Pancreas (tissue), 10 donors: ENCODE measurements around the gene GBGT1. TPM values are rescaled to one million over a fixed set of nuclear protein-coding genes. Genes with fewer than 3 reads are reported as not detected.

Experiments used
- ATAC-seq, 4 donors: fragments of 200-7000 bp; cut with Tn5 transposase; one replicate each; pipeline versions ENCODE4 v1.8.0 to v1.9.1; 2020; ENCODE audit warnings: mild to moderate bottlenecking in 4 of 4, moderate library complexity in 4 of 4
- DNase-seq, 6 donors: peaks; one replicate each; pipeline ENCODE4 v3.0.0-alpha.2; 2020
- FAIRE-seq: peaks from 2 replicates; lab custom pipeline; 2012; peaks lifted over from hg19 to GRCh38; lab: Jason Lieb, UNC
- H3K27ac ChIP-seq, 4 donors: fragments of 200-600 bp; sonication (generic); 1 replicate in 3 of 4; 2 replicates in 1 of 4; pipeline versions ENCODE4 v1.5.0 to v1.8.0; 2020
- H3K27me3 ChIP-seq, 4 donors: fragments of 200-600 bp; one replicate each; pipeline ENCODE4 v1.8.0; 2021
- H3K36me3 ChIP-seq, 3 donors: fragments of 200-600 bp; sonication (generic) in 1 of 3; one replicate each; pipeline versions ENCODE4 v1.5.0 to v1.8.0; 2020 to 2021
- H3K4me1 ChIP-seq, 3 donors: fragments of 200-600 bp; one replicate each; pipeline ENCODE4 v1.8.0; 2021
- H3K4me3 ChIP-seq, 4 donors: fragments of 200-600 bp; sonication (generic) in 2 of 4; one replicate each; pipeline versions ENCODE4 v1.5.0 to v1.8.0; 2020 to 2021
- H3K9me3 ChIP-seq, 4 donors: fragments of 200-600 bp; one replicate each; pipeline ENCODE4 v1.8.0; 2021
- CTCF ChIP-seq, 4 donors: fragments of 200-600 bp; sonication (generic) in 3 of 4; IDR thresholded peaks; one replicate each; pipeline versions ENCODE4 v1.5.0 to v1.8.0; 2021; ENCODE audit warnings: antibody characterized with exemption in 4 of 4
- WGBS, 2 donors: extraction: QIAGEN DNeasy Blood & Tissue Kit; methylation state at CpG; one replicate each; pipeline ENCODE4 v1.1.7; 2013; 5-methylcytosine and 5-hydroxymethylcytosine counted together
- intact Hi-C, 3 donors: fragments of 100-400 bp; cut with DNase I; formaldehyde crosslinking; loops; one replicate each; pipeline versions ENCODE4 v1.11.1 to v1.14.2; 2022
- polyA plus RNA-seq, 2 donors: library from polyadenylated mRNA; stranded (reverse); fragments of 200-250 nt; gene quantifications; one replicate each; pipeline ENCODE4 v1.2.3, GENCODE V29; 2013
- total RNA-seq, 6 donors: library from RNA; stranded (reverse); fragmentation: NEBNext Ultra II Directional in 4 of 6; extraction: Animal tissue kit (Norgen Biotek cat#: 25700) in 4 of 6; gene quantifications; one replicate each; pipeline versions ENCODE4 v1.2.1 to v1.2.4, GENCODE V29; 2021 to 2023
- donor health status: healthy with polysubstance abuse.
- donor health status: DM: no; HTN: no; CAD: no; lungs with moderate emphysema.
- donor health status: DM: no; HTN: no; CAD: no.
- donor health status: control.
- donor health status: control.
- donor health status: Bipolar disorder and iron deficiency.
- donor health status: DM: yes; HTN: yes; CAD: no.
- donor health status: DM: no; HTN: no; CAD: no.
- donor health status: DM: no; HTN: no; CAD: no.
- donor health status: DM: yes; HTN: yes; CAD: no.

GBGT1 gene
- total and polyA plus RNA-seq, 8 donors, result 1.5 to 11.9 (median 4.0) TPM

GRCh38 chr9:133160742-133161546, 2.8 kb downstream of the GBGT1 start:
- H3K9me3 ChIP-seq, result no peaks in the 10 kb centered on the region
- FAIRE-seq, result peak; percentile 26

GRCh38 chr9:133158695-133159094, 5.0 kb downstream of the GBGT1 start:
- H3K4me1 ChIP-seq, result peaks cover 0 to 2% (median 0%) of the 10 kb centered on the region in 3 donors
- WGBS, 2 donors, result 92 to 95% methylated on average over 3 of the region's 3 CpGs
- ATAC-seq (no peak), FAIRE-seq (no peak), DNase-seq (no peak)
- no peaks in the 10 kb centered on the region for H3K36me3 ChIP-seq
- TF ChIP-seq CTCF (IDR thresholded peaks at IDR 0.05), result no peak
- H3K27ac ChIP-seq, result no peak overlapping the region
- H3K9me3 ChIP-seq, result no peaks in the 10 kb centered on the region
- H3K27me3 ChIP-seq, result no peaks in the 10 kb centered on the region
- intact Hi-C loops, result no loop called here
- no peak overlapping the region for H3K4me3 ChIP-seq

More at GRCh38 chr9:133160742-133161546, 2.8 kb downstream of the GBGT1 start:
- 49 to 55% methylated on average over 9 of the region's 9 CpGs for WGBS, 2 donors
- Histone ChIP-seq H3K36me3 (no peaks in the 10 kb centered on the region), H3K27me3 (no peaks in the 10 kb centered on the region), H3K4me1 (peaks cover 0 to 2% (median 0%) of the 10 kb centered on the region in 3 donors), H3K4me3 (no peak overlapping the region), H3K27ac (no peak overlapping the region)
- TF ChIP-seq CTCF (IDR thresholded peaks at IDR 0.05), result peak; percentile 46 to 72 (median 53)
- DNase-seq, result peak in 3 of 6 donors; percentile 61 to 72 (median 61)
- intact Hi-C loops, result no loop called here
- peak; percentile 74 to 85 (median 79) for ATAC-seq

DNA sequence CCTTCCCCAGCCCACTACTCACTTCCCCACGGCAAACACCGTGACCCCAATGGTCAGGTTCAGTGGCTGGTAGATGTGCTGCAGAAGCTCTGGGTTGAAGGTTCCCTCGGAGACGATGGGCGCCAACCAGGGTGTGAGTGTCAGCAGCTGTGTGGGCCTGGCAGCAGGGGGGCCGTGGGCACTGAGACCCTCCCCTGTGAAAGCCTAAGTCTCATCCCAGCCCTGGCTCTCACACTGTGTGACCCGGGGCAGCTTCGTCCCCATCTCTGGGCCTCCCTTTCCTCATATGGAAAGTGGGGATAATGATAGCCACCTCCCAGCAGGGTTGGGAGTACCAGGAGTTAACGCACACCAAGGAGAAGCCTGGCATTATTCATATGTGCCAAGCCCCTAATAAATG, 8.6 kb downstream of the GBGT1 start:
- no peak for TF ChIP-seq CTCF (IDR thresholded peaks at IDR 0.05)
- DNase-seq (peak in 2 of 6 donors; percentile 14 to 15), ATAC-seq (no peak), FAIRE-seq (no peak)
- intact Hi-C loops, result no loop called here
- Histone ChIP-seq H3K27me3 (no peaks in the 10 kb centered on the region), H3K9me3 (no peaks in the 10 kb centered on the region), H3K36me3 (no peaks in the 10 kb centered on the region), H3K27ac (no peak overlapping the region), H3K4me3 (no peak overlapping the region), H3K4me1 (no peaks in the 10 kb centered on the region)
- WGBS, 2 donors, result 72 to 73% methylated on average over 9 of the region's 9 CpGs

GRCh38 chr9:133154097-133154989, 9.4 kb downstream of the GBGT1 start:
- Histone ChIP-seq H3K36me3 (no peaks in the 10 kb centered on the region), H3K27ac (no peak overlapping the region), H3K27me3 (no peaks in the 10 kb centered on the region), H3K9me3 (no peaks in the 10 kb centered on the region), H3K4me3 (no peak overlapping the region), H3K4me1 (no peaks in the 10 kb centered on the region)
- DNase-seq, result peak in 2 of 6 donors; percentile 22 to 48
- WGBS, 2 donors, result 82 to 89% methylated on average over 13 of the region's 13 CpGs
- intact Hi-C loops, result no loop called here
- no peak for ATAC-seq
- no peak for FAIRE-seq
- no peak for TF ChIP-seq CTCF (IDR thresholded peaks at IDR 0.05)
